HG02571 (cell line): ENCODE data around the gene AADACL3.

ENCODE experiments used
- ATAC-seq: cut with Tn5 transposase; IDR thresholded peaks from one replicate; pipeline ENCODE4 v1.9.1; 2021; ENCODE audit warnings: mild to moderate bottlenecking, moderate library complexity; ENCODE audit not compliant: unreplicated experiment

Gene AADACL3

DNA sequence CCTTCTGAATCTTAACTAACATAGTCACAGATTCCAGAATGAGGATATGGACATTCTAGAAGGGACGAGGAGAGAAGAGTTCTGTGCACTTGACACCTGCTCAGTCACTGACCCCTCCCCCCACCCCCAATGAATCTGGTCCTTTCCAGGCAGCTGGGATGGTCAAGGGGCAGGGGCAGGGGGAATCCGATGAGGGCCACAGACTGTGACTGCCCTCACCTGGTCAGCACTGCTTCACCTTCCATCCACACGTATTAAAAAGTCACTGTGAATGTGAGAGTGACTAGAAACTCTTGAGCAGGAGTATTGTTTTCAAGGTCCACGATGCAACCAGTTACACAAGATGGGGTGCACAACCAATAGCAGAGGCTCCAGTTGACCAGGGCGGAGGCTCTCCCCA lies 48.1 kb downstream of the AADACL3 start:
- ATAC-seq: no peak

DNA sequence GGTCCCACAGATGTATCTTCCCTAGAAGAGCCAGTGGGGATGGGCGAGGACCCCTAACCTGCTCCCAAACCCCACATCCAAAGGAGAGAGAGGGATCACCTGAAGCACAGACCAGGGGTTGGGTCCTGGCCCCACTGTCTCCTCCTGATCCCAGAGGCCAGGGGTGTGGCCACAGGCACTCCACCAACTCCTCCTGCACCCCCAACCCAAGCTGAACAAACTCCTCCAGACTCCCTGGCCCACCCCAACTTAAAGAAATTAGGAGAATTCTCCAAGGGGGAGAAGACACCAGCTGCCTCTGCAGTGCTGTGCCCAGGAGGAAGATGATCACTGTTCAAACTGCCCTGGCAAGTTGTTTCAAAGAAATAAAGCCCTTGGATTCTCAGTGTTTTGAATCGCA lies 53.1 kb downstream of the AADACL3 start:
- ATAC-seq: no peak

DNA sequence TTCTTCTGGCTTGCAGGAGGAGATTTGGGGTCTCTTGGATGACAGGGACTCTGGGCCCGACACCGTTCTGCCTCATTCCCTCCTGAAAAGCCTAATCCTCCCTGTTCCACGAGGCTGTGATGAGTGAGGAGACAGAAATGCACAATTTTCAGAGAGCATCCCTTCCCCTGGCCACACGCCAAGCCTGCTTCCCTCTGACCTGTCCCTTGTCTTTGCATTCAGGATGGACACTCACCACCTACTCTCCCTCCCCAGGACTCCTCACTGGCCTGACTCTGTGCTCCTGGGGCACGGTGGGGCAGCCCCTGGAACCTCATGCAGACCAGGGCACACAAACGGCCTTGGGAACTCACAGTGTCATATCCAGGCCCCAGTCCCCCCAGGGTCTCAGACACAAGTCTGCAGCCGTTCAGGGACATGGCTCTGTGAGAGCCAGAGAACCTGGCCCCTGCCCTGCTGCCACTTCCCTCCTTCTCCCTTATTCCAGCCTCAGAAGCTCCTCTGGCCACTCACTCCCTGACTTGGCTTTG lies 54.1 kb downstream of the AADACL3 start:
- no peak for ATAC-seq

DNA sequence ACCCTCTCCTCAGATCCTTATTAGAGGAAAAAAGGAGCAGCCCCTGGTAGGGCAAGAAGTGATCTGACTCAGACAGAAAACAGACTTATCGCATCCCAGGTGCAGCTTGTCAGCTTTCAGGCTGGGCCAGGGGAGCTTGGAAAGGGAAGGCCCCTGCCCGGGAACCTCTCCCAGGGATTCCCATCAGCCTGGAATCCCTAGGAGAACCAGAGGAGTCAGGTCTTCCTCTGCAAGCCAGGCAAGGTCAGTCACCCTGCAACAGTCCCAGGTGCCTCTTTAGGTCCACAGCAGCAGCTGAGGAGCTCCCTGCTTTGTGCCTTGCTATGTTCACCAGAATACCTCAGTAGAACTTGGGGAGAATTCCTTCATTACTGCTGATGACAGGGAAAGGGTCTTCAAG lies 54.7 kb downstream of the AADACL3 start:
- ATAC-seq: no peak

DNA sequence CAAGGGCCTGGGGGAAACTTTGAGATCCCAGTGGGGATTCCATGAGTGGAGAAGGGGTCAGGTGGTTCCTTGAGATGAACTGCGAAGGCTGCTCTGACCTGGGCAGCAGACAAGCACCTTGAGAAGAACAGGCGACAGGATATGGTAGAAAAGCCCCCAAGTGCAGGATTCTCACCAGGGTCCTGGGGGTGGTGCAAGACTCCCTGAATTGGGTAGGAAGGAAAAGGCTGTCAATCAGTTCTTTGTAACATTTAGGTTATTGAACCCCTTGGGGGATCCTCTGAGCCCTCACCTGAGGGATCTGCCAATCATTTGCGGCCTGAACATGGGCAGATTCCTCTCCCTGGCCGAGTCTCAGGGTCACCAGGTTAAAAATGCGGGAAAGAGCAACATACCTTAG lies 55.3 kb downstream of the AADACL3 start:
- no peak for ATAC-seq

DNA sequence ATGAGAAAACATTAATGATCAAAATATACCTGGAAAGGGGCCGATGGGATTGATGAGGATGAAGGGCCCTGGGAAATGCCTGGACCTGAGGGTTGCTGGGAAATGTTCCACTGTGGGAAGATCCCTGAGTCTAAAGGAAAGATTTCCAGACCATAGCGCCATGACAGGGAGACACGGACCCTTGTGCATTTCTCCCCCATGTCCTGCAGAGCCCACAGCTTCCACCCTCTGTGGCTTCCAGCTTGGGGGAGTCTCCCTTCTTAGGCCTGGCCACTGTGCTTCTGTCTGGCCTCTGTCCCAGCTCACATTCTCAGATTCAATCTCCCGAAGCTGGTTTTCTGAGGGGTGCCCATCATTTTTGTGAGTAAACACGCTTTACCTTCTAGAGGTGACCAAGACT lies 56.6 kb downstream of the AADACL3 start:
- no peak for ATAC-seq

DNA sequence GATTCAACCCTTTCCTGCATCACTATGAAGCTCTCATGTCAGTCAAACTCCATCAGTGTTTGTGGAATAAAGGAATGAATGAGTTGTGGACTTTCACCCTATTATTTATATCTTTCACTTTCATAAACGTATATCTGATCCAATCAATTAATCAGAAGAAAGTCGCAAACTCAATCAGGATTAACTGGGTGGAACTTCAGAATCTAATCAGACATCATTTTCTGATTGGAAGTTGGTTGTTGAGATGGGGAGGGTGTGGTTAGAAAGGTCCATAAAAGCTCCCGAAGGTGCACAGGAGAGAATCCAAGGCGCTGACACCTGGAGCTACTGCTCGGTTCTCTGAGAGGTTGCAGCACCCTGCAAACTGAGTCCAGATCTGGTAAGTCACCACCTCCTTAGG lies 57.5 kb downstream of the AADACL3 start, which contains the start of gene PRAMEF12:
PRAMEF12 (plus strand) TSS at position 301 of the 400 bp plus-strand sequence. CDS start 1,130 bp downstream, outside the sequence.
- ATAC-seq: no peak

DNA sequence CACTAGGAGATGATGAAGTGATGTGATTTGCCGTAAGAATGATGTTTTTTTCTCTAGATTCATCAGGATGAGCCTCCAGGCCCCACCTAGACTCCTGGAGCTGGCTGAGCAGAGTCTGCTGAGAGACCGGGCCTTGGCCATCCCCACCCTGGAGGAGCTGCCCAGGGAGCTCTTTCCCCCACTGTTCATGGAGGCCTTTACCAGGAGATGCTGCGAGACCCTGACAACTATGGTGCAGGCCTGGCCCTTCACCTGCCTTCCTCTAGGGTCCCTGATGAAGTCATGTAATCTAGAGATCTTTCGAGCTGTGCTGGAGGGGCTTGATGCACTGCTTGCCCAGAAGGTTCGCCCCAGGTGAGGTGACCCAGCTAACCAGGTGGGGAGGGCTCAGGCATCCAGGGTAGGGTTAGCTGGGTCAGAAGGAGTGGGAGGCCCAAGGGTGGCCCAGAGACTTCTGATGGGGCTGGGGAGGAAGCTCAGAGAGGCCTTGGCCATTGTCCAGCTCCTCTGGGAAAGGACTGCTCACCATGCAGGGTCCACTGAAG lies 59.0 kb downstream of the AADACL3 start:
- no peak for ATAC-seq

DNA sequence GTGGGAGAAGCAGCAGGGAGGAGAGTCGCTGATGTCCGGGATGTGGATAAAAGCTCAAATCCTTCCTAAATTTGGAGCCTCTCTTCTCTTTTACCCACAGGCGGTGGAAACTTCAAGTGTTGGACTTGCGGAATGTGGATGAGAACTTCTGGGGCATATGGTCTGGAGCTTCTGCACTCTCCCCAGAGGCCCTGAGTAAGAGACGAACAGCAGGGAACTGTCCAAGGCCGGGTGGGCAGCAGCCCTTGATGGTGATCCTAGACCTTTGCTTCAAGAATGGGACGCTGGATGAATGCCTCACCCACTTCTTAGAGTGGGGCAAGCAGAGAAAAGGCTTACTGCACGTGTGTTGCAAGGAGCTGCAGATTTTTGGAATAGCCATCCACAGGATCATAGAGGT lies 59.5 kb downstream of the AADACL3 start:
- ATAC-seq: no peak

DNA sequence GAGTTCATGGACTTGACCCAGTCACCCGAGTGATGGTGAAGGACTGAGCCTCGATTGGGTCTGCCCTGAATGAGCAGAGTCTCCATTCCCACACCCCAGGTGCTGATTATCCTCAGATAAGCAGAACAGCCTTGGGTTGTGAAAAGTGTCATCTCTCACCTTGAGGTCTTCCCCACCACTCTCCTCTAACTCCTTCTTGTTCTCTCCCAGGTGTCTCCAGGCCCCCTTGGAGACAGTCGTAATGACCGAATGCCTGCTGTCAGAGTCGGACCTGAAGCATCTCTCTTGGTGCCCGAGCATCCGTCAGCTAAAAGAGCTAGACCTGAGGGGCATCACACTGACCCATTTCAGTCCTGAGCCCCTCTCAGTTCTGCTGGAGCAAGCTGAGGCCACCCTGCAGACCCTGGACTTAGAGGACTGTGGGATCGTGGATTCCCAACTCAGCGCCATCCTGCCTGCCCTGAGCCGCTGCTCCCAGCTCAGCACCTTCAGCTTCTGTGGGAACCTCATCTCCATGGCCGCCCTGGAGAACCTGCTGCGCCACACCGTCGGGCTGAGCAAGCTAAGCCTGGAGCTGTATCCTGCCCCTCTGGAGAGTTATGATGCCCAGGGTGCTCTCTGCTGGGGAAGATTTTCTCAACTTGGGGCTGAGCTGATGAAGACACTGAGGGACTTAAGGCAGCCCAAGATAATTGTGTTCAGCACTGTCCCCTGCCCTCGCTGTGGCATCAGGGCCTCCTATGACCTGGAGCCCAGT lies 61.1 kb downstream of the AADACL3 start:
- ATAC-seq: no peak
